K562 (cell line): ENCODE data around the gene MAGI3. TPM values are rescaled to one million over a fixed set of nuclear protein-coding genes. Genes with fewer than 3 reads are reported as not detected.

Source experiments
- ATAC-seq: fragments of 200-7000 bp; cut with Tn5 transposase; 3 replicates; pipeline ENCODE4 v1.9.1; 2020; ENCODE audit warnings: moderate library complexity
- BruUV-seq: library from RNA; stranded (reverse); fragments of 400-500 nt; replicated peaks from 2 replicates; lab custom pipeline; 2021; lab: Mats Ljungman, UMichigan
- CTCF ChIA-PET: fragments of 300-600 bp; formaldehyde crosslinking; extraction: SDS; loops from one replicate; lab custom pipeline; 2021; ENCODE audit warnings: low intra/inter-chr PET ratio; lab: Yijun Ruan, JAX
- POLR2A ChIA-PET: fragments of 300-600, 350-650 bp; sonication (Branson Sonifier 250); formaldehyde crosslinking; extraction: SDS; loops from one replicate; lab custom pipeline; 2021; ENCODE audit warnings: antibody characterized with exemption, inconsistent platforms; lab: Yijun Ruan, JAX
- DNase-seq, 4 experiments: peaks; one replicate each; pipeline versions ENCODE4 v3.0.0 to v3.0.0-alpha.2; 2011 to 2018; ENCODE audit warnings: low spot score in 3 of 4, mixed read lengths in 3 of 4; ENCODE audit errors: extremely low read depth in 1 of 4
- FAIRE-seq: peaks from 2 replicates; lab custom pipeline; 2011; peaks lifted over from hg19 to GRCh38; lab: Jason Lieb, UNC
- H2AFZ ChIP-seq: 2 replicates; pipeline ENCODE4 v1.6.0; 2011; ENCODE audit warnings: low read depth, low read length, control low read depth, inconsistent platforms
- H3K27ac ChIP-seq: fragments of 200-600 bp; 3 replicates; pipeline ENCODE4 v1.8.0; 2011; ENCODE audit warnings: low read depth, mild to moderate bottlenecking, control low read depth, inconsistent platforms, low read length, moderate library complexity, mixed read lengths; ENCODE audit errors: extremely low read depth
- H3K27me3 ChIP-seq, 2 experiments: fragments of 300-600 bp in 1 of 2; 2 replicates in 1 of 2; 3 replicates in 1 of 2; pipeline versions ENCODE4 v1.6.0 to v1.8.0; 2011; ENCODE audit warnings: inconsistent platforms in 2 of 2, low read length in 2 of 2, mild to moderate bottlenecking in 1 of 2, mixed read lengths in 1 of 2, moderate library complexity in 1 of 2; ENCODE audit not compliant: control insufficient read depth in 2 of 2, insufficient read depth in 2 of 2
- H3K36me3 ChIP-seq: fragments of 300-600 bp; 3 replicates; pipeline ENCODE4 v1.8.0; 2011; ENCODE audit warnings: mild to moderate bottlenecking, low read length, inconsistent platforms; ENCODE audit not compliant: control insufficient read depth, insufficient read depth
- H3K4me1 ChIP-seq, 2 experiments: fragments of 200-600 bp in 1 of 2; replicated peaks in 1 of 2; 2 replicates in 1 of 2; 3 replicates in 1 of 2; pipeline versions ENCODE4 v1.5.1 to v1.8.0; 2011; ENCODE audit warnings: inconsistent platforms in 2 of 2, low read length in 2 of 2, mild to moderate bottlenecking in 1 of 2, mixed read lengths in 1 of 2, moderate library complexity in 1 of 2; ENCODE audit not compliant: control insufficient read depth in 2 of 2, insufficient read depth in 2 of 2
- H3K4me2 ChIP-seq: 2 replicates; pipeline ENCODE4 v1.6.1; 2011; ENCODE audit warnings: low read length, control low read depth, inconsistent platforms, mixed read lengths; ENCODE audit not compliant: insufficient read depth
- H3K4me3 ChIP-seq: fragments of 200-600 bp; sonication (generic), shearing (Covaris generic); 2 replicates; pipeline ENCODE4 v1.5.1; 2016; ENCODE audit warnings: control low read depth, inconsistent platforms
- H3K79me2 ChIP-seq: fragments of 200-600 bp; 3 replicates; pipeline ENCODE4 v1.8.0; 2011; ENCODE audit warnings: low read length, inconsistent platforms; ENCODE audit not compliant: control insufficient read depth, insufficient read depth
- H3K9ac ChIP-seq, 2 experiments: 2 replicates each; pipeline versions ENCODE4 v1.6.0 to v1.6.1; 2011; ENCODE audit warnings: low read depth in 2 of 2, low read length in 2 of 2, control low read depth in 1 of 2, inconsistent platforms in 1 of 2, mild to moderate bottlenecking in 1 of 2, mixed read lengths in 1 of 2; ENCODE audit not compliant: insufficient read depth in 1 of 2
- H3K9me1 ChIP-seq: one replicate; pipeline ENCODE4 v1.6.0; 2011; ENCODE audit warnings: inconsistent platforms, mild to moderate bottlenecking, low read length, moderate library complexity; ENCODE audit not compliant: control insufficient read depth, insufficient read depth
- H3K9me3 ChIP-seq: replicated peaks from 2 replicates; pipeline ENCODE4 v1.5.1; 2011; ENCODE audit warnings: low read depth, low read length, inconsistent platforms; ENCODE audit not compliant: control insufficient read depth, insufficient read depth
- H4K20me1 ChIP-seq: replicated peaks from 2 replicates; pipeline ENCODE4 v1.6.1; 2011; ENCODE audit warnings: low read length, inconsistent platforms, mixed read lengths; ENCODE audit not compliant: control insufficient read depth, insufficient read depth
- BACH1 ChIP-seq: fragments of 200-800 bp; sonication (Bioruptor generic); IDR thresholded peaks from 2 replicates; pipeline ENCODE4 v1.6.1; 2016; ENCODE audit warnings: missing genetic modification characterization, missing compliant biosample characterization
- L3MBTL2 ChIP-seq: fragments of 450-650 bp; IDR thresholded peaks from 2 replicates; pipeline ENCODE4 v1.6.1; 2016; ENCODE audit warnings: mild to moderate bottlenecking, moderate library complexity
- PATZ1 ChIP-seq: fragments of 250-450 bp; sonication (Bioruptor Pico); IDR thresholded peaks from 2 replicates; pipeline ENCODE4 v1.5.0; 2020; ENCODE audit warnings: mild to moderate bottlenecking, borderline replicate concordance
- RBM34 ChIP-seq: fragments of 200-400 bp; formaldehyde crosslinking; IDR thresholded peaks from 2 replicates; pipeline ENCODE4 v1.6.1; 2018; ENCODE audit warnings: low read length, borderline replicate concordance; ENCODE audit not compliant: insufficient read depth
- TCF15 ChIP-seq: fragments of 250-450 bp; sonication (Bioruptor Pico); IDR thresholded peaks from 2 replicates; pipeline ENCODE4 v1.8.0; 2022; ENCODE audit warnings: moderate library complexity, mild to moderate bottlenecking, inconsistent platforms
- WGBS: fragments of 100-300 bp; shearing (Covaris generic); methylation state at CpG from one replicate; pipeline ENCODE4 v1.1.6; 2016; ENCODE audit warnings: low coverage, mixed read lengths; ENCODE audit not compliant: insufficient coverage; ENCODE audit errors: missing lambda C conversion rate; 5-methylcytosine and 5-hydroxymethylcytosine counted together
- in situ Hi-C: fragments of 300-500 bp; cut with MboI; formaldehyde crosslinking; loops from 4 replicates; pipeline ENCODE4 v1.15.0; 2018; ENCODE audit warnings: inconsistent platforms, mixed read lengths
- intact Hi-C: fragments of 100-400 bp; cut with micrococcal nuclease; formaldehyde crosslinking; loops from 2 replicates; pipeline ENCODE4 v1.14.2; 2022
- polyA plus RNA-seq, 8 experiments: library from polyadenylated mRNA; depleted of rRNA in 4 of 8; stranded (reverse) in 5 of 8; unstranded in 3 of 8; fragments of >200 nt; fragmentation: Nextera tagmentation in 2 of 8; fragmentation: Illumina TruSeq in 1 of 8; extraction: Ambion mirVana in 2 of 8; extraction: Trizol in 1 of 8; gene quantifications; 2 replicates each; pipeline versions ENCODE4 v1.2.1 to v1.2.3, GENCODE V29; 2011 to 2014; ENCODE audit warnings: inconsistent platforms in 1 of 8, missing spikeins in 1 of 8
- total RNA-seq, 7 experiments: library from RNA; depleted of rRNA in 6 of 7; stranded (reverse); fragments of >200 nt in 6 of 7; fragmentation: Illumina TruSeq in 2 of 7; extraction: Trizol in 2 of 7; gene quantifications; 2 replicates each; pipeline versions ENCODE4 v1.2.1 to v1.2.3, GENCODE V29; 2011 to 2021; ENCODE audit warnings: low replicate concordance in 1 of 7
- TF ChIP-seq, protein P1 (sequence below), 2 experiments: fragments of 450-650 bp in 1 of 2; sonication (generic) in 1 of 2; formaldehyde crosslinking in 1 of 2; IDR thresholded peaks in 1 of 2; conservative IDR thresholded peaks in 1 of 2; 2 replicates each; pipeline versions ENCODE4 v1.6.1 to v1.8.1; 2016 to 2023; ENCODE audit warnings: mild to moderate bottlenecking in 2 of 2, moderate library complexity in 2 of 2, inconsistent platforms in 1 of 2, missing genetic modification reagents in 1 of 2

MAGI3 gene
- total and polyA plus RNA-seq, 9 of the 15 experiments (the other 6 are each of a cell fraction or from before 2014, with no cell fraction given): 1.0 to 8.6 (median 5.5) TPM

DNA sequence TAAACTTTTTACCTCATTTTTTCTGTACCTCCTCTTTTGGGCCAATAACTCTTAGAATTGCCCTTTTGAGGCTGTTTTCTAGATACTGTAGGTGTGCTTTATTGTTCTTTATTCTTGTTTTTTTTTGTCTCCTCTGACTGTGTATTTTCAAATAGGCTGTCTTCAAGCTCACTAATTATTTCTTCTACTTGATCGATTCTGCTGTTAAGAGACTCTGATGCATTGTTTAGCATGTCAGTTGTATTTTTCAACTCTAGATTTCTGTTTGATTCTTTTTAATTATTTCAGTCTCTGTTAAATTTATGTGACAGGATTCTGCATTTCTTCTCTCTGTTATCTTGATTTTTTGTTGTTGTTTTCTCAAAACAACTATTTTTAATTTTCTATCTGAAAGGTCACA is 238.7 kb downstream of the MAGI3 start (continued):
- TF ChIP-seq, protein P1, sequence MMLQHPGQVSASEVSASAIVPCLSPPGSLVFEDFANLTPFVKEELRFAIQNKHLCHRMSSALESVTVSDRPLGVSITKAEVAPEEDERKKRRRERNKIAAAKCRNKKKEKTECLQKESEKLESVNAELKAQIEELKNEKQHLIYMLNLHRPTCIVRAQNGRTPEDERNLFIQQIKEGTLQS (IDR thresholded peaks at IDR 0.05): no peak
- TF ChIP-seq, protein P1 (CRISPR knock-in tag; conservative IDR thresholded peaks at IDR 0.05): no peak

DNA sequence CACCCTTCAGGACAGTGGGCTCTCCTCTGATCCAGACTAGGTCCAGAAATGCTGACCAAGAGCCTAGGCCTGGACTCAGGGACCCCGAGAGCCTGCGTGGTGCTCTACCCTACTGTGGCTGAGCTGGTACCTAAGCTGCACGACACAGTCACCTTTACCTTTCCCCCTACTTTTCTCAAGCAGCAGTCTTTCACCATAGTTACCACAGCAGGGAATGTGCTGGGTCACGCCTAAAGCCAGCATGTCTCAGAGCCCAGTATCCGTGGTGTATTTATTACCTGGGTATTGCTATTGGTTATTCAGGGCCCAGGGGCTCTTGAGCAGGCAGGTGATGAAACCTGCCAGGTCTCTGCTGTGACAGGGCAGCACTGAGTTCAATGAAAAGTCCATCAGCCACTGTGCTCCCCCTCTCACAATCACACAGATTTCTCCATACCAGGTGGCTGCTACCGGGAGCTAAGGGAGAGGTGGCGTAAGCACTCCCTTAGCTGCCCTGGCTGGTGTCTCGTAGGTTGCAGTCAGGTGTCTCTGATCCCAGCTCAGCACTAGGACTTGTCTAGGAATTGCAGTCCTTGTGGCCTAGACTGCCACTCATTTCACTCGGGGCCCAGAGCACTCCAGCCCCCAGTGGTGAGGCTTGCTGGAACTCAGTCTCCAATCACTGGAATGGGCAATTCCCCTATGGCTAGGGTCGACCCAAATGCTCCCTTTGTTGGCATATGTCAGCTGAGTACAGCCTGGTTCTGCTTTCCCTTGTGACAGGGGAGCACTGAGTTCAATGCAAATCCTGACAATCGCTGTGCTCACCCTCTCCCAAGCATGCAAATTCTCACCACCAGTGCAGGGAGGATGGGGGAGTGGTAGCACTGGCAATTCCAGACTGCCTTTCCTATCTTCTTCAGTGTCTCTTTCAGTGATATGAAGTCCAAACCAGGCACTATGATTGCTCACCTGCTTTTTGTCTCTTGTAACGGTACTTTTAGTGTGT is 240.3 kb downstream of the MAGI3 start:
- no peaks in the 10 kb centered on the region for H3K9me1 ChIP-seq
- no peak overlapping the region for H3K27ac ChIP-seq
- intact Hi-C loops (no loop called here), in situ Hi-C loops (no loop called here)
- DNase-seq: no peak
- H3K36me3 ChIP-seq: no peaks in the 10 kb centered on the region
- no peaks in the 10 kb centered on the region for H4K20me1 ChIP-seq
- H3K4me1 ChIP-seq: no peaks in the 10 kb centered on the region
- ChIA-PET CTCF (no interaction called here), POLR2A (no interaction called here)
- 18% methylated on average over 12 of the region's 12 CpGs for WGBS
- FAIRE-seq: no peak
- ATAC-seq: no peak; the same call in 2 of the 3 replicates
- no peak overlapping the region for H2AFZ ChIP-seq
- TF ChIP-seq L3MBTL2 (no peak), PATZ1 (CRISPR knock-in tag) (no peak), TCF15 (CRISPR knock-in tag) (no peak), RBM34 (no peak), BACH1 (tag) (no peak)
- H3K27me3 ChIP-seq: no peaks in the 10 kb centered on the region
- H3K9ac ChIP-seq: no peak overlapping the region
- no TSS peak for BruUV-seq
- no peak overlapping the region for H3K4me2 ChIP-seq
- H3K4me3 ChIP-seq: no peak overlapping the region
- no peaks in the 10 kb centered on the region for H3K79me2 ChIP-seq
- peaks cover 3% of the 10 kb centered on the region; the same call in 1 of the 2 replicates for H3K9me3 ChIP-seq
